ENCODE results near the gene MRAP.
"Not testable (repeated sequence)": the region's sequence is repeated elsewhere in the genome, so short reads cannot be mapped to it uniquely, and the experiment has no call there.

MRAP gene

DNA sequence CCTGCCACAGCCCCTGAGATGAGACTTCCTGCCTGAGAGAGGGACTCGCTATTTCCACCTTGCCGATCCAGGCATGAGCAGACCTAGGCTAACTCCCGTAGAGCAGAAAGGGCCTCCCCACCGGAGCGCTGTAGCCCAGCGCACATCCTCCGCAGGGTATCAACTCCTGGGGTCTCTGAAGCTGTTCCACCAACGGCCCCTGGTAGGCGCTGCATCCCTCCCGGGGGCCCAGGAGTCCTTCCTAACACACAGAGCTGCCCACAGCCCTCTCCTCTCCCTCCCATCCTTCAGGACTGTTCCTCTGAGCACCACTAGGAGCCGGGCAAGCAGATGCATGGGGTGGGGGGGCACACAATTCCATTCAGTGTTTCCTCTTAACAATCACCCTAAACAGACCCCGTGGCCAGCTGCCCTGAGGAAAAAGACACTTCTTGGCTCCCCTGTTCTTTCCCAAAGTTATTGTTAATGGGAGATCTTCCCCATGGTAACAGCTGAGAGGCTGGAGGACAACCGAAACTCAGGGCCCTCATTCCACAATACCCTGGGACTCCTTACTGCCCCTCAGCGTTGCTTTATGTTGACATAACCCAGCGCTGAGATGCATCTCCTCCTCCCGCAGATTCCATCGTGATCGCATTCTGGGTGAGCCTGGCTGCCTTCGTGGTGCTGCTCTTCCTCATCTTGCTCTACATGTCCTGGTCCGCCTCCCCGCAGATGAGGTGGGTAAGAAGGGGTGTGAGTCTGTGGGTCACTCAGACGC lies 7.5 kb downstream of the MRAP start:
- DNase-seq (ENCODE audit: low read depth): no peak
- TF ChIP-seq, protein P1, sequence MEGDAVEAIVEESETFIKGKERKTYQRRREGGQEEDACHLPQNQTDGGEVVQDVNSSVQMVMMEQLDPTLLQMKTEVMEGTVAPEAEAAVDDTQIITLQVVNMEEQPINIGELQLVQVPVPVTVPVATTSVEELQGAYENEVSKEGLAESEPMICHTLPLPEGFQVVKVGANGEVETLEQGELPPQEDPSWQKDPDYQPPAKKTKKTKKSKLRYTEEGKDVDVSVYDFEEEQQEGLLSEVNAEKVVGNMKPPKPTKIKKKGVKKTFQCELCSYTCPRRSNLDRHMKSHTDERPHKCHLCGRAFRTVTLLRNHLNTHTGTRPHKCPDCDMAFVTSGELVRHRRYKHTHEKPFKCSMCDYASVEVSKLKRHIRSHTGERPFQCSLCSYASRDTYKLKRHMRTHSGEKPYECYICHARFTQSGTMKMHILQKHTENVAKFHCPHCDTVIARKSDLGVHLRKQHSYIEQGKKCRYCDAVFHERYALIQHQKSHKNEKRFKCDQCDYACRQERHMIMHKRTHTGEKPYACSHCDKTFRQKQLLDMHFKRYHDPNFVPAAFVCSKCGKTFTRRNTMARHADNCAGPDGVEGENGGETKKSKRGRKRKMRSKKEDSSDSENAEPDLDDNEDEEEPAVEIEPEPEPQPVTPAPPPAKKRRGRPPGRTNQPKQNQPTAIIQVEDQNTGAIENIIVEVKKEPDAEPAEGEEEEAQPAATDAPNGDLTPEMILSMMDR (IDR thresholded peaks at IDR 0.05; ENCODE audit: low read depth, low read length, missing control alignments): peak; percentile 44
- H3K4me3 ChIP-seq (ENCODE audit: low read depth, low read length): no peak overlapping the region
- in situ Hi-C loops (cut with HindIII; ENCODE audit: low sequenced_read_pairs): no loop called here

DNA sequence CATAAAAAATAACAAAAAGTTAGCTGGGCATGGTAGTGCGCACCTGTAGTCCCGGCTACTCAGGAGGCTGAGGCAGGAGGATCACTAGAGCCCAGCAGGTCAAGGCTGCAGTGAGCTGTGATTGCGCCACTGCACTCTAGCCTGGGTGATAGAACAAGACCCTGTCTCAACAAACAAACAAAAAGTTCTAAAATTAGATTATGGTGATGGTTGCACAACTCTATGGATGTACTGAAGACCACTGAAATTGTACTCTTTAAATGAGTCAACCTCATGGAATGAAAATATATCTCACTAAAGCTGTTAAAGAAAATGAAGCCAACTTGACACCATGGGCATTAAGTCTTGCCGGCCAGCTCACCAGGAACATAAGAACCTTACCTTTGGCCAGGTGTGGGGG lies 9.1 kb downstream of the MRAP start:
- H3K4me3 ChIP-seq (ENCODE audit: low read depth, low read length): no peak overlapping the region
- no peak for DNase-seq (ENCODE audit: low read depth)
- in situ Hi-C loops (cut with HindIII; ENCODE audit: low sequenced_read_pairs): no loop called here
- TF ChIP-seq, protein P1 (IDR thresholded peaks at IDR 0.05; ENCODE audit: low read depth, low read length, missing control alignments): no peak

DNA sequence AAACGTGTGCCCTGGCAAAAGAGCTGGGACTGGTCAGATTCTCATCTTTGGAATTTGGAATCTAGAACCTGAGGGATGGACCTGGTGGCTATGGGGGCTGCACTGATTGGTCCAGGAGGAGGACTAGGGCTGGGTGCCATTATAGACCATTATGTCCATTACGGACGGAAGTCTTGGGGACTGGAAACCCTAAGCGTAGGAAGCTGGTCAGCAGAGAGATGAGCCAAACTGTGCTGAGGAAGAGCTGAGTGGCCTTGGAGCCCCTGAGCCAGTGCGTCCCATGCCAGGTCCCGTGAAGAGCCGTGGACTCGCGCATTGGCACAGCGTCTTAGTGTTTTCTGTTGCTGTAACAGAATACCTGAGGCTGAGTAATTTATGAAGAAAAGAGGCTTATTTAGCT lies 10.0 kb downstream of the MRAP start:
- H3K4me3 ChIP-seq (ENCODE audit: low read depth, low read length): no peak overlapping the region
- in situ Hi-C loops (cut with HindIII; ENCODE audit: low sequenced_read_pairs): no loop called here
- DNase-seq (ENCODE audit: low read depth): no peak
- TF ChIP-seq, protein P1 (IDR thresholded peaks at IDR 0.05; ENCODE audit: low read depth, low read length, missing control alignments): no peak

DNA sequence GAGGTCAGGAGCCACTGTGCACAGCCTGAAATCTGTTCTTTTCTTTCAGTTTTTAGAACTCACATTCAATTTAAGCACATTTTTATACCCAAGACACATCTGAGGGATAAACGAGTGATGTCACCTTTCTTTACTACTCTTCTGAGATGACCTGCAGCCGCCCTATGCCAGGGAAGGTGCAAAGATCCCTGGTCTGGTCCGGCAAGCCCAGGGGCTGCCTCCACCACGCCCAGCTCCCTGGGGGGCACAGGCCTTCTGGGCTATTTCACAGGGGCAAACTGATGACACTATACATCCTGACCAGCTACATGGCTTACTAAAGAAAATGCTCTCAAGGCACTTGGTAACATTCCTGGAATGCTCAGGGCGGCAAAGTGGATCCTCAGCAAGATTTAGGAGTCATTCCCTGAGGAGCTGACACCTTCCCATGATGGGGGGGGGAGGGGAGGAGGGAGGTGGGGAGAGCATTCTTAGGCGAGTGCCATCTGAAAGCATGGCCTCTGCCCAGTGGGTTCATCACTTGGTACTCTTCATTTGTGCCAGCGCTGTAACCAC lies 11.3 kb downstream of the MRAP start:
- in situ Hi-C loops (cut with HindIII; ENCODE audit: low sequenced_read_pairs): no loop called here
- TF ChIP-seq, protein P1 (IDR thresholded peaks at IDR 0.05; ENCODE audit: low read depth, low read length, missing control alignments): no peak
- no peak for DNase-seq (ENCODE audit: low read depth)
- H3K4me3 ChIP-seq (ENCODE audit: low read depth, low read length): no peak overlapping the region

DNA sequence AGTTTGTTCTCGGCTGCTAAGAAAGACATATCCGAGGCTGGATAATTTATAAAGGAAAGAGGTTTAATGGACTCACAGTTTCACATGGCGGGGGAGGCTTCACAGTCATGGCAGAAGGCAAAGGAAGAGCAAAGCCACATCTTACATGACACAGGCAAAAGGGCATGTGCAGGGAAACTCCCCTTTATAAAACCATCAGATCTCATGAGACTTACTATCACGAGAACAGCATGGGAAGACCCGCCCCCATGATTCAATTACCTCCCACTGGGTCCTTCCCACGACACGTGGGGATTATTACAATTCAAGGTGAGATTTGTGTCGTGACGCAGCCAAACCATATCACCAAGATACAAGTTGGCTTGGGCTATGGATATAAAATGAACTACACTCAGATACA lies 12.3 kb downstream of the MRAP start:
- DNase-seq (ENCODE audit: low read depth); in situ Hi-C loops (cut with HindIII; ENCODE audit: low sequenced_read_pairs); H3K4me3 ChIP-seq (ENCODE audit: low read depth, low read length): not testable (repeated sequence)

DNA sequence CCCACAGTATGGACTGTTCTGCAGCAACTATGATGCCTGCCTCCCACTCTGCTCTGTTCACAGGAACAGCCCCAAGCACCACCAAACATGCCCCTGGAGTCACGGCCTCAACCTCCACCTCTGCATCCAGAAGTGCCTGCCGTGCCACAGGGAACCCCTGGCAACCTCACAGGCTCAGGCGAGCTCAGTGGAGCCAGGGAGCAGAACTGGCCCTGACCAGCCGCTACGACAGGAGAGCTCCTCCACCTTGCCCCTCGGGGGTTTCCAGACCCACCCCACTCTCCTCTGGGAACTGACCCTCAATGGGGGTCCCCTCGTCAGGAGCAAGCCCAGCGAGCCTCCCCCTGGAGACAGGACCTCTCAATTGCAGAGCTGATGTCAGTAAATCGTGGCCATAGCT lies 13.0 kb downstream of the MRAP start:
- no peak for DNase-seq (ENCODE audit: low read depth)

DNA sequence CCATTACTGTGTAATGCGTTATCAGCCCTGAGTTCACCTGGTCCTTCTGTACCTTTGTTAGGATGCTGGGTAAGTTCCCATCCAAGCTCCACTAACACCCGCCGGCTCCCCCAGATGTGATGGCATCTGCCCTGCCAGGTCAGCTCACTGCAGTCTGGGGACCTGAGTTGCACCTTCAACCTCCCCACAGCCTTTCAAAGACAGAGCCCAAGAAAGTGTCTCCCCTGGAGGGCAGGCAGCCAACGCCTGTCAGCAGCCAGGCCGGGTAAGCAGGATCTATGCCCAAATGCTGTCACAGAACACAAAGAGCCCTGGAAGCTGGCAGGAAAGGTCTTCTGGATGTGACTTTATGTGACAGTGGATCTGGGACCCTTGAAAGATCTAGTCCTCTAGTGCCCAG lies 13.7 kb downstream of the MRAP start:
- no peak overlapping the region for H3K4me3 ChIP-seq (ENCODE audit: low read depth, low read length)
- TF ChIP-seq, protein P1 (IDR thresholded peaks at IDR 0.05; ENCODE audit: low read depth, low read length, missing control alignments): no peak
- DNase-seq (ENCODE audit: low read depth): no peak
- in situ Hi-C loops (cut with HindIII; ENCODE audit: low sequenced_read_pairs): no loop called here

More for the DNA sequence above, 13.0 kb downstream of the MRAP start:
- H3K4me3 ChIP-seq (ENCODE audit: low read depth, low read length): no peak overlapping the region
- in situ Hi-C loops (cut with HindIII; ENCODE audit: low sequenced_read_pairs): no loop called here
- TF ChIP-seq, protein P1 (IDR thresholded peaks at IDR 0.05; ENCODE audit: low read depth, low read length, missing control alignments): no peak

All from astrocyte of the cerebellum (primary cell).